CD14-positive monocyte (primary cell): ENCODE measurements around the gene KRTAP5-3. TPM values are rescaled to one million over a fixed set of nuclear protein-coding genes. Genes with fewer than 3 reads are reported as not detected.
"Not testable (repeated sequence)": the region's sequence is repeated elsewhere in the genome, so short reads cannot be mapped to it uniquely, and the experiment has no call there.

Experiments used
- DNase-seq, 3 donors: peaks; one replicate each; pipeline ENCODE4 v3.0.0-alpha.2; 2011 to 2022
- H2AFZ ChIP-seq: 2 replicates; pipeline ENCODE4 v1.6.0; 2012; ENCODE audit warnings: mild to moderate bottlenecking, low read depth, low read length, inconsistent platforms; ENCODE audit not compliant: insufficient read depth, poor library complexity, severe bottlenecking
- H3K27ac ChIP-seq, 2 donors: 1 replicate in 1 of 2; 2 replicates in 1 of 2; pipeline ENCODE4 v1.5.1; 2012 to 2013; ENCODE audit warnings: low read length in 2 of 2, control low read depth in 1 of 2, inconsistent platforms in 1 of 2, low read depth in 1 of 2, mild to moderate bottlenecking in 1 of 2
- H3K27me3 ChIP-seq, 2 donors: one replicate each; pipeline versions ENCODE4 v1.6.0 to v1.6.1; 2011 to 2013; ENCODE audit warnings: low read length in 2 of 2; ENCODE audit not compliant: control insufficient read depth in 2 of 2, insufficient read depth in 2 of 2
- H3K36me3 ChIP-seq, 2 donors: replicated peaks in 1 of 2; 1 replicate in 1 of 2; 2 replicates in 1 of 2; pipeline versions ENCODE4 v1.5.1 to v1.6.1; 2012 to 2013; ENCODE audit warnings: low read length in 2 of 2, control low read depth in 1 of 2, inconsistent platforms in 1 of 2, mild to moderate bottlenecking in 1 of 2; ENCODE audit not compliant: insufficient read depth in 2 of 2, control insufficient read depth in 1 of 2
- H3K4me1 ChIP-seq, 2 donors: 1 replicate in 1 of 2; 2 replicates in 1 of 2; pipeline versions ENCODE4 v1.5.1 to v1.6.1; 2012 to 2013; ENCODE audit warnings: low read length in 2 of 2, control low read depth in 1 of 2, inconsistent platforms in 1 of 2, mild to moderate bottlenecking in 1 of 2, moderate library complexity in 1 of 2; ENCODE audit not compliant: insufficient read depth in 2 of 2, control insufficient read depth in 1 of 2
- H3K4me2 ChIP-seq: replicated peaks from 2 replicates; pipeline ENCODE3; 2012; ENCODE audit warnings: low read length, moderate library complexity, mild to moderate bottlenecking; ENCODE audit not compliant: poor library complexity, severe bottlenecking; ENCODE audit errors: extremely low read depth
- H3K4me3 ChIP-seq, 3 experiments: fragments of 200-600 bp in 1 of 3; sonication (generic) in 1 of 3; replicated peaks in 1 of 3; 1 replicate in 2 of 3; 2 replicates in 1 of 3; pipeline ENCODE4 v1.5.1; 2011 to 2013; ENCODE audit warnings: low read length in 3 of 3, mild to moderate bottlenecking in 3 of 3, control low read depth in 2 of 3, low read depth in 2 of 3, inconsistent platforms in 1 of 3, moderate library complexity in 1 of 3
- H3K79me2 ChIP-seq: 2 replicates; pipeline ENCODE4 v1.6.0; 2012; ENCODE audit warnings: mild to moderate bottlenecking, control low read depth, inconsistent platforms, low read length, moderate library complexity; ENCODE audit not compliant: insufficient read depth
- H3K9ac ChIP-seq: 2 replicates; pipeline ENCODE4 v1.6.0; 2017; ENCODE audit warnings: low read length, mild to moderate bottlenecking; ENCODE audit not compliant: insufficient read depth, poor library complexity, severe bottlenecking
- H3K9me3 ChIP-seq, 2 donors: replicated peaks in 1 of 2; 1 replicate in 1 of 2; 2 replicates in 1 of 2; pipeline versions ENCODE4 v1.5.1 to v1.6.1; 2012 to 2013; ENCODE audit warnings: low read length in 2 of 2, control low read depth in 1 of 2; ENCODE audit not compliant: control insufficient read depth in 1 of 2, insufficient read depth in 1 of 2
- H4K20me1 ChIP-seq: 2 replicates; pipeline ENCODE4 v1.6.0; 2012; ENCODE audit warnings: mild to moderate bottlenecking, low read length, control low read depth, moderate library complexity; ENCODE audit not compliant: insufficient read depth
- H3K27ac Mint-ChIP-seq, 7 donors: one replicate each; pipeline ENCODE4 v1.8.0; 2020; ENCODE audit warnings: mild to moderate bottlenecking in 7 of 7, mixed read lengths in 7 of 7, moderate library complexity in 6 of 7, inconsistent platforms in 2 of 7
- H3K27me3 Mint-ChIP-seq, 3 donors: one replicate each; pipeline ENCODE4 v1.8.0; 2021 to 2022; ENCODE audit warnings: low read depth in 3 of 3, mild to moderate bottlenecking in 3 of 3, mixed read lengths in 3 of 3, moderate library complexity in 3 of 3, inconsistent platforms in 1 of 3
- H3K36me3 Mint-ChIP-seq, 2 donors: one replicate each; pipeline ENCODE4 v1.8.0; 2020; ENCODE audit warnings: mixed read lengths in 2 of 2, inconsistent platforms in 1 of 2, mild to moderate bottlenecking in 1 of 2
- H3K4me1 Mint-ChIP-seq: one replicate; pipeline ENCODE4 v1.8.0; 2020; ENCODE audit warnings: mild to moderate bottlenecking, mixed read lengths
- H3K4me3 Mint-ChIP-seq, 2 donors: one replicate each; pipeline ENCODE4 v1.8.0; 2020; ENCODE audit warnings: mild to moderate bottlenecking in 2 of 2, mixed read lengths in 2 of 2, moderate library complexity in 1 of 2
- H3K9me3 Mint-ChIP-seq, 7 donors: one replicate each; pipeline ENCODE4 v1.8.0; 2020 to 2022; ENCODE audit warnings: mixed read lengths in 7 of 7, mild to moderate bottlenecking in 6 of 7, moderate library complexity in 6 of 7, inconsistent platforms in 2 of 7
- WGBS: methylation state at CpG from one replicate; pipeline ENCODE4 v1.1.5; 2013; ENCODE audit warnings: missing lambda C conversion rate; ENCODE audit not compliant: insufficient coverage; 5-methylcytosine and 5-hydroxymethylcytosine counted together
- intact Hi-C, 2 donors: fragments of 100-400 bp; cut with micrococcal nuclease; formaldehyde crosslinking; loops; one replicate each; pipeline versions ENCODE4 v1.15.0 to v1.15.1; 2023
- polyA plus RNA-seq, 3 donors: library from polyadenylated mRNA; depleted of rRNA in 1 of 3; unstranded in 2 of 3; stranded (reverse) in 1 of 3; fragments of 300-500 nt in 2 of 3; fragments of >200 nt in 1 of 3; fragmentation: Illumina TruSeq in 2 of 3; gene quantifications; 1 replicate in 2 of 3; 2 replicates in 1 of 3; pipeline ENCODE4 v1.2.3, GENCODE V29; 2012 to 2021
- TF ChIP-seq, protein P1 (sequence below): fragments of 200-600 bp; IDR thresholded peaks from one replicate; pipeline ENCODE4 v1.8.0; 2022; ENCODE audit warnings: antibody characterized with exemption, mild to moderate bottlenecking

KRTAP5-3 gene
- polyA plus RNA-seq, 3 donors, result not detected

DNA sequence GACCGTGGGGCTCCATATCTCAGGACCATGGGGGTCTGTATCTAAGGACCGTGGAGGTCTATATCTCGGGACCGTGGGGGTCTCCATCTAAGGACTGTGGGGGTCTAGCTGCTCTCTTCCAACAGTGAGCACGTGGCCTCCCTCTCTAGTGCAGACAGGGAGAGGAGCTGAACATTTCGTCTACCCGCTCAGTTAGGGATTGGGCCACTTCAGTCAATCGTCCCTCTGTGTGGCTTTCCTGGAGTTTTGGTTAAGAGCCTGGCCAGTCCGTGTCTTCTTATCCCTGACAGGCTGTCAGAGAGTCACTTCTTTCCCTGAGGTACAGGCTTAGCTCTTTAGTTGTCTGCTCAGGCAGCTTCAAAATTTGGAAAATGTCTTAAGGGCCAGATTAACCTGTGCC, 26.3 kb downstream of the KRTAP5-3 start:
- peak overlapping the region in 1 of 7 donors; percentile 28 for H3K27ac Mint-ChIP-seq

GRCh38 chr11:1576825-1577224, 31.4 kb downstream of the KRTAP5-3 start:
- Histone ChIP-seq H3K4me1 (peaks cover 6 to 18% of the 10 kb centered on the region in 2 donors), H2AFZ (no peak overlapping the region), H3K36me3 (no peaks in the 10 kb centered on the region), H4K20me1 (no peaks in the 10 kb centered on the region), H3K79me2 (no peaks in the 10 kb centered on the region), H3K9me3 (peaks cover 8 to 25% of the 10 kb centered on the region in 2 donors), H3K9ac (no peak overlapping the region), H3K4me3 (no peak overlapping the region), H3K4me2 (no peak overlapping the region), H3K27me3 (peaks cover 14 to 32% of the 10 kb centered on the region in 2 donors), H3K27ac (no peak overlapping the region)
- Mint-ChIP-seq H3K27ac (peak overlapping the region in 1 of 7 donors; percentile 6), H3K27me3 (peaks cover 41 to 61% (median 49%) of the 10 kb centered on the region in 3 donors), H3K9me3 (peaks cover 21 to 40% (median 30%) of the 10 kb centered on the region in 7 donors), H3K4me3 (no peak overlapping the region), H3K36me3 (no peaks in the 10 kb centered on the region), H3K4me1 (no peaks in the 10 kb centered on the region)
- TF ChIP-seq, protein P1, sequence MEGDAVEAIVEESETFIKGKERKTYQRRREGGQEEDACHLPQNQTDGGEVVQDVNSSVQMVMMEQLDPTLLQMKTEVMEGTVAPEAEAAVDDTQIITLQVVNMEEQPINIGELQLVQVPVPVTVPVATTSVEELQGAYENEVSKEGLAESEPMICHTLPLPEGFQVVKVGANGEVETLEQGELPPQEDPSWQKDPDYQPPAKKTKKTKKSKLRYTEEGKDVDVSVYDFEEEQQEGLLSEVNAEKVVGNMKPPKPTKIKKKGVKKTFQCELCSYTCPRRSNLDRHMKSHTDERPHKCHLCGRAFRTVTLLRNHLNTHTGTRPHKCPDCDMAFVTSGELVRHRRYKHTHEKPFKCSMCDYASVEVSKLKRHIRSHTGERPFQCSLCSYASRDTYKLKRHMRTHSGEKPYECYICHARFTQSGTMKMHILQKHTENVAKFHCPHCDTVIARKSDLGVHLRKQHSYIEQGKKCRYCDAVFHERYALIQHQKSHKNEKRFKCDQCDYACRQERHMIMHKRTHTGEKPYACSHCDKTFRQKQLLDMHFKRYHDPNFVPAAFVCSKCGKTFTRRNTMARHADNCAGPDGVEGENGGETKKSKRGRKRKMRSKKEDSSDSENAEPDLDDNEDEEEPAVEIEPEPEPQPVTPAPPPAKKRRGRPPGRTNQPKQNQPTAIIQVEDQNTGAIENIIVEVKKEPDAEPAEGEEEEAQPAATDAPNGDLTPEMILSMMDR, result no peak
- 90% methylated on average over 2 of the region's 6 CpGs for WGBS
- DNase-seq, result no peak
- intact Hi-C loops, result loop anchor here in 1 of 2 donors (10.0 kb wide), 1 partner anchor 282 kb away; no protein-coding TSS in a partner anchor

More for the DNA sequence above, 26.3 kb downstream of the KRTAP5-3 start:
- no peak overlapping the region for H2AFZ ChIP-seq
- H3K9me3 Mint-ChIP-seq, result peaks cover 21 to 46% (median 36%) of the 10 kb centered on the region in 7 donors
- peaks cover 38 to 65% (median 56%) of the 10 kb centered on the region in 3 donors for H3K27me3 Mint-ChIP-seq
- H3K27me3 ChIP-seq, result peaks cover 8 to 31% of the 10 kb centered on the region in 2 donors
- H3K4me3 Mint-ChIP-seq, result peak overlapping the region in 1 of 2 donors; percentile 21
- H3K4me1 Mint-ChIP-seq, result no peaks in the 10 kb centered on the region
- no peak overlapping the region for H3K27ac ChIP-seq
- DNase-seq, result no peak
- no peaks in the 10 kb centered on the region for H3K36me3 Mint-ChIP-seq
- H4K20me1 ChIP-seq, result no peaks in the 10 kb centered on the region
- no peak overlapping the region for H3K4me3 ChIP-seq
- no peaks in the 10 kb centered on the region for H3K36me3 ChIP-seq
- H3K9me3 ChIP-seq, result peaks cover 8 to 30% of the 10 kb centered on the region in 2 donors
- no peaks in the 10 kb centered on the region for H3K4me1 ChIP-seq
- intact Hi-C loops, result no loop called here
- WGBS, result 81% methylated on average over 3 of the region's 9 CpGs
- TF ChIP-seq, protein P1, result no peak
- H3K4me2 ChIP-seq, result no peak overlapping the region
- H3K79me2 ChIP-seq, result no peaks in the 10 kb centered on the region
- H3K9ac ChIP-seq, result no peak overlapping the region

GRCh38 chr11:1575756-1576155, 32.5 kb downstream of the KRTAP5-3 start:
- H3K4me1 ChIP-seq, result peaks cover 6 to 24% of the 10 kb centered on the region in 2 donors
- H3K27me3 Mint-ChIP-seq, result peaks cover 44 to 66% (median 49%) of the 10 kb centered on the region in 3 donors
- not testable (repeated sequence) for H2AFZ ChIP-seq, H3K4me1 Mint-ChIP-seq, H3K36me3 Mint-ChIP-seq, H4K20me1 ChIP-seq, H3K36me3 ChIP-seq, DNase-seq, H3K4me2 ChIP-seq, H3K9ac ChIP-seq, H3K27ac ChIP-seq, H3K79me2 ChIP-seq, H3K4me3 ChIP-seq
- peak overlapping the region in 1 of 2 donors; percentile 70 for H3K4me3 Mint-ChIP-seq
- 89% methylated on average over 12 of the region's 16 CpGs for WGBS
- H3K27me3 ChIP-seq, result peaks cover 21 to 39% of the 10 kb centered on the region in 2 donors
- intact Hi-C loops, result loop anchor here in 1 of 2 donors (10.0 kb wide), 1 partner anchor 281 kb away; no protein-coding TSS in a partner anchor
- H3K9me3 Mint-ChIP-seq, result peaks cover 11 to 29% (median 24%) of the 10 kb centered on the region in 7 donors
- H3K9me3 ChIP-seq, result peaks cover 11 to 18% of the 10 kb centered on the region in 2 donors
- H3K27ac Mint-ChIP-seq, result peak overlapping the region in 1 of 7 donors; percentile 5
